Vagina (tissue), 2 donors: ENCODE data around the gene ELANE.

ENCODE experiments used
- POLR2A ChIP-seq, 2 donors: fragments of 450-650 bp; IDR thresholded peaks; one replicate each; pipeline ENCODE4 v1.6.1; 2017; ENCODE audit warnings: antibody characterized with exemption in 2 of 2, mild to moderate bottlenecking in 2 of 2, moderate library complexity in 2 of 2
- POLR2AphosphoS5 ChIP-seq, 2 donors: sonication (generic); formaldehyde crosslinking; IDR thresholded peaks; one replicate each; pipeline ENCODE4 v1.9.0; 2017; ENCODE audit warnings: antibody characterized with exemption in 2 of 2, mild to moderate bottlenecking in 2 of 2, low read depth in 1 of 2; ENCODE audit not compliant: insufficient read depth in 1 of 2
- TF ChIP-seq, protein P1 (sequence below), 3 experiments: fragments of 450-650 bp in 2 of 3; fragments of 200-600 bp in 1 of 3; sonication (generic) in 1 of 3; IDR thresholded peaks; one replicate each; pipeline ENCODE4 v1.5.1; 2017 to 2019; ENCODE audit warnings: antibody characterized with exemption in 3 of 3, mild to moderate bottlenecking in 2 of 3, moderate library complexity in 2 of 3

DNA sequence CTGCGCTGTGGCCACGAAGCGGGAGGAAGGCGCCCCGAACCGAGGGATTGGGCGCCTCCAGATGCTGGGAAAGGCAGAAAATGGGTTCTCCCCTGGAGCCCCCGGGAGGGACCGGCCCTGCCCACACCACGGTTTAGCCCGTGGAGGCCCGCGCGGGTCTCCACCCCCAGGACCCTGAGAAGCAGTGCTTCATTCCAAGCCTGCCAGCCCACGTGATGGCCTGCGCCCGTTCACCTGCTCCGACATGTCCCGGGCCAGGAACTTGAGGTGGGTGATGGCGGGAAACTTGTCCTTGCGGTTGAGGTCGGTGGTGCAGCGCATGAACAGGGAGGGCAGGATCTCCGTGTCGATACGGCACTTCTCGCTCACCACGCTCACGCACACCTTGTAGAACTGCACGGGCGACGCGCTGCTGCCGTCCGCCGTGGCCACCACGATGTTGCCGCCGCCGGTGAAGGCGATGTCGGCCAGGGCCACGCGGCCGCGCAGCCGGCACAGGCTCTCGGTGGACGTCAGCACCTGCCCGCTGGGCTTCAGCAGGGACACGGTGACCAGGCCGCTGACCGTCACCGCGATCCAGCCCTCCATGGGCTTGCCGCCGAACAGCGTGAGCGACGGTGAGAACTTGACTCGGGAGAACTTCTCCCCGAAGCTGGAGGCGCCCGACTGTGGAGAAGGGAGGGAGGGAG is 33.6 kb downstream of the ELANE start:
- TF ChIP-seq, protein P1, sequence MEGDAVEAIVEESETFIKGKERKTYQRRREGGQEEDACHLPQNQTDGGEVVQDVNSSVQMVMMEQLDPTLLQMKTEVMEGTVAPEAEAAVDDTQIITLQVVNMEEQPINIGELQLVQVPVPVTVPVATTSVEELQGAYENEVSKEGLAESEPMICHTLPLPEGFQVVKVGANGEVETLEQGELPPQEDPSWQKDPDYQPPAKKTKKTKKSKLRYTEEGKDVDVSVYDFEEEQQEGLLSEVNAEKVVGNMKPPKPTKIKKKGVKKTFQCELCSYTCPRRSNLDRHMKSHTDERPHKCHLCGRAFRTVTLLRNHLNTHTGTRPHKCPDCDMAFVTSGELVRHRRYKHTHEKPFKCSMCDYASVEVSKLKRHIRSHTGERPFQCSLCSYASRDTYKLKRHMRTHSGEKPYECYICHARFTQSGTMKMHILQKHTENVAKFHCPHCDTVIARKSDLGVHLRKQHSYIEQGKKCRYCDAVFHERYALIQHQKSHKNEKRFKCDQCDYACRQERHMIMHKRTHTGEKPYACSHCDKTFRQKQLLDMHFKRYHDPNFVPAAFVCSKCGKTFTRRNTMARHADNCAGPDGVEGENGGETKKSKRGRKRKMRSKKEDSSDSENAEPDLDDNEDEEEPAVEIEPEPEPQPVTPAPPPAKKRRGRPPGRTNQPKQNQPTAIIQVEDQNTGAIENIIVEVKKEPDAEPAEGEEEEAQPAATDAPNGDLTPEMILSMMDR (IDR thresholded peaks at IDR 0.05), result no peak
- TF ChIP-seq POLR2A (IDR thresholded peaks at IDR 0.05) (no peak), POLR2AphosphoS5 (IDR thresholded peaks at IDR 0.05; ENCODE audit: insufficient read depth in 1 of 2, low read depth in 1 of 2) (no peak)
